Activated T-helper 17 cell treated with anti-CD3 and anti-CD28 coated beads, Interleukin-2, amount 50 U/mL, for 72 hours (primary cell): Measurements from ENCODE around the gene PAGE2B. TPM values are rescaled to one million over a fixed set of nuclear protein-coding genes. Genes with fewer than 3 reads are reported as not detected.
"Not testable (repeated sequence)": the region's sequence is repeated elsewhere in the genome, so short reads cannot be mapped to it uniquely, and the experiment has no call there.

Experiments
- ATAC-seq: fragments of 150-1000 bp; cut with Tn5 transposase; replicated peaks from 2 replicates; pipeline ENCODE4 v1.10.0; 2021; ENCODE audit warnings: mild to moderate bottlenecking, moderate library complexity
- H3K27ac Mint-ChIP-seq: one replicate; pipeline ENCODE4 v1.8.0; 2022; ENCODE audit warnings: mixed read lengths
- H3K27me3 Mint-ChIP-seq: one replicate; pipeline ENCODE4 v1.8.0; 2022; ENCODE audit warnings: mixed read lengths
- H3K36me3 Mint-ChIP-seq: one replicate; pipeline ENCODE4 v1.8.0; 2022; ENCODE audit warnings: low read depth, mild to moderate bottlenecking, mixed read lengths
- H3K4me1 Mint-ChIP-seq: one replicate; pipeline ENCODE4 v1.8.0; 2022; ENCODE audit warnings: mixed read lengths
- H3K4me3 Mint-ChIP-seq: one replicate; pipeline ENCODE4 v1.8.0; 2022; ENCODE audit warnings: mild to moderate bottlenecking, mixed read lengths
- H3K9me3 Mint-ChIP-seq: one replicate; pipeline ENCODE4 v1.8.0; 2022; ENCODE audit warnings: mixed read lengths
- total RNA-seq, 2 donors: library from RNA; stranded (reverse); gene quantifications; one replicate each; pipeline ENCODE4 v1.2.3, GENCODE V29; 2022

Gene PAGE2B
- 1 to 10 TPM; 1.1 to 4.7 TPM for total RNA-seq

- Mint-ChIP-seq H3K9me3 (no peaks in the 10 kb centered on the region), H3K36me3 (no peaks in the 10 kb centered on the region), H3K4me3 (no peak within 1 kb of the TSS), H3K27ac (no peak within 1 kb of the TSS), H3K27me3 (no peaks in the 10 kb centered on the region), H3K4me1 (no peaks in the 10 kb centered on the region)
- ATAC-seq = no peak
These were observed at the start of gene PAGE2B for GRCh38 chrX:55074851-55075467. Gene PAGE2B, plus strand, starts transcription at chrX:55075030. Its CDS starts 1,012 bp downstream, at chrX:55076042.

DNA sequence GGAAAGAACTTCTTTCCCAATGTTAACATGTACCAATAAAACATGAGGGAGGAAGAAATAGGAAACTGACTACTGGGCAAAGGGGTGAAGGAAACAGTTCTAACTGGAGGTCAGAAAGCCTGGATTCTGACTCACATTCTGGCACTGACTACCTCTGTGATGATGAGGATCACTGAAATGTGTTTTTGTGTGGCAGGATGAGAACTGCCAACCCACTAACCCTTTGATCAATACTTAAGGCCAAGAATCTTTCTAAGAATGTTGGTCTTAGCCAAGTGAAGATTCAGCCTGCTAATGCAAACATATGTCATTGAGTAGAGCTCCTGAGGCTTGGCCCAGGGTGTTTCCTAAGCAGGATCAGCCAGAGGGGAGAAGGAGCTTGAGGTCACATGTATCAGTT lies 48.7 kb upstream of the PAGE2B start:
- ATAC-seq = no peak
- Mint-ChIP-seq H3K27me3 (no peaks in the 10 kb centered on the region), H3K9me3 (no peaks in the 10 kb centered on the region), H3K4me3 (no peak overlapping the region), H3K27ac (no peak overlapping the region), H3K36me3 (no peaks in the 10 kb centered on the region), H3K4me1 (no peaks in the 10 kb centered on the region)

- Mint-ChIP-seq H3K9me3 (no peaks in the 10 kb centered on the region), H3K4me1 (no peaks in the 10 kb centered on the region), H3K27me3 (no peaks in the 10 kb centered on the region), H3K27ac (no peak overlapping the region), H3K36me3 (no peaks in the 10 kb centered on the region), H3K4me3 (no peak overlapping the region)
- no peak for ATAC-seq
These were observed 48.0 kb upstream of the PAGE2B start for GRCh38 chrX:55026840-55027239.

GRCh38 chrX:55028040-55028439 lies 46.8 kb upstream of the PAGE2B start:
- no peaks in the 10 kb centered on the region for H3K9me3 Mint-ChIP-seq

GRCh38 chrX:55028611-55029010 lies 46.2 kb upstream of the PAGE2B start:
- no peaks in the 10 kb centered on the region for H3K4me1 Mint-ChIP-seq
- no peaks in the 10 kb centered on the region for H3K9me3 Mint-ChIP-seq
- no peaks in the 10 kb centered on the region for H3K36me3 Mint-ChIP-seq
- ATAC-seq = no peak
- no peak overlapping the region for H3K27ac Mint-ChIP-seq
- no peaks in the 10 kb centered on the region for H3K27me3 Mint-ChIP-seq
- no peak overlapping the region for H3K4me3 Mint-ChIP-seq

More at GRCh38 chrX:55028040-55028439, 46.8 kb upstream of the PAGE2B start:
- H3K4me3 Mint-ChIP-seq = no peak overlapping the region
- H3K4me1 Mint-ChIP-seq = no peaks in the 10 kb centered on the region
- H3K36me3 Mint-ChIP-seq = no peaks in the 10 kb centered on the region
- no peaks in the 10 kb centered on the region for H3K27me3 Mint-ChIP-seq
- ATAC-seq = no peak
- H3K27ac Mint-ChIP-seq = no peak overlapping the region

- Mint-ChIP-seq H3K36me3 (no peaks in the 10 kb centered on the region), H3K4me3 (no peak overlapping the region), H3K4me1 (no peaks in the 10 kb centered on the region), H3K27ac (no peak overlapping the region), H3K27me3 (no peaks in the 10 kb centered on the region), H3K9me3 (no peaks in the 10 kb centered on the region)
- ATAC-seq = no peak
These were observed 45.5 kb upstream of the PAGE2B start for GRCh38 chrX:55029291-55029690.

DNA sequence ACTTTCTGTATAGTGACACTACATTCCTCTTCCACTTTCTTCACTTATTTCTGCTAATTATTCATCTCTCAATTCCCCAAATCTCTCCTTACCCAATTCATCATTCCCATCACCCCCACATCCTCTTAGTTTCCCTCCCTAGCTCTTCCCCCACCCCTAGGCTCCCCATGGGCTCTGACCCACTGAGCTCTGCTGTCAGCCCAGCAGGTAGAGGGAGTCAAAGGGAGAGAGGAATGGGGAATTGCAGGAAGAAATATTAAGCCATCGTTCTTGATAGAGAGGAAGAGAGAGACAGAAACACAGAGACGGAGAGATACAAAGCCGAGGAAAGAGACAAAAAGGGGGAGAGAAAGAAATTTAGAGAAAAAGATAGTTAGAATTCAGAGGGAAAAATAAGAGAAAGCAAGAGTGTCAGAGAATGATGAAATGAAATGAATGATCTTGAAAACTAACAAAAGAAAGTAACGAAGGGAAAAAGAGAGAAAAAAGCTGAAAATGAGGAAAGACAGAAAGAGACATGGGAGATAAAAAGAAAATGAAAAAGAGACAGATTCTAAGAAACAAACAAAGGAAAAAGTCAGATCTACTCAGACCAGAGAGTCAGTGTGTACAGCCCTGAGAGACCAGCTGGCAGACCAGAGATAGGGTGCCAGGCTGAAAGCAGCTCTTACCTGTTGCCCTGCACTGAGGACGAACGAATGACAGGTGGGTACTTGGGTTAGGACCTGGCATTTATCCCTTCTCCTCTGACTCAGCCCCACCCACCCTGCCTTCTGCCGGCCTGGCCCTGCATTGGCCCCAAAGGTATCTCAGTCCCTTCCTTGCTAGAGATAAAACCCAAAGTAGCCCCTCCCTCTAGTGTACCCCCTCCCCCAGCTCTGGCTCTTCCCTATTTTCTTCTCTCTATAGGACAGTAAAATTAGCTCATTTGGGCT lies 44.3 kb upstream of the PAGE2B start, which contains the start of gene ALAS2:
TSS of gene ALAS2 (minus strand) at position 707 of the 935 bp plus-strand sequence. CDS start 4,977 bp downstream, outside the sequence.
- no peaks in the 10 kb centered on the region for H3K9me3 Mint-ChIP-seq
- no peak for ATAC-seq
- H3K27me3 Mint-ChIP-seq = no peaks in the 10 kb centered on the region
- no peaks in the 10 kb centered on the region for H3K4me1 Mint-ChIP-seq
- no peak within 1 kb of the TSS for H3K27ac Mint-ChIP-seq
- no peaks in the 10 kb centered on the region for H3K36me3 Mint-ChIP-seq
- no peak within 1 kb of the TSS for H3K4me3 Mint-ChIP-seq

DNA sequence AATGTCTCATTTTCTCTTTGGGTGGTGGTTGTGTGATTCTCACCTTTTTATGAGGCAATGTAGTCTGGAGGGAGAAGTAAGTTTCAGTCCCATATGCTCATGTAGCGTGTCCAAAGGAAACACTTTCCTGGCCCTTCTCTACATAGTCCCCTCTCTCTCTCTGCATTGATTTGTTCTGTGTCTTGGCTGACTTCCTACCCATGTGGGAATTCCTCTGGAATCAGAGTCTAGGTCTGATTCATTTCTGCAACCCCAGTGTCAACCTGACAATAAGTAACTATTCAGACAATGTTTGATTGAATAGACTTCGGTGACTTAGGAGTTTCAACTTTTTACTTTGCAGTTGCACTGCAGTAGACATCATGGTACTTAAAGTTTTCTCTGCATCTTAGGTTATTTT lies 41.4 kb upstream of the PAGE2B start:
- H3K4me3 Mint-ChIP-seq = no peak overlapping the region
- H3K4me1 Mint-ChIP-seq = no peaks in the 10 kb centered on the region
- no peaks in the 10 kb centered on the region for H3K27me3 Mint-ChIP-seq
- ATAC-seq = no peak
- no peak overlapping the region for H3K27ac Mint-ChIP-seq
- H3K9me3 Mint-ChIP-seq = no peaks in the 10 kb centered on the region
- H3K36me3 Mint-ChIP-seq = no peaks in the 10 kb centered on the region

GRCh38 chrX:55039471-55039870 lies 35.4 kb upstream of the PAGE2B start:
- Mint-ChIP-seq H3K4me3 (no peak overlapping the region), H3K36me3 (no peaks in the 10 kb centered on the region), H3K27me3 (no peaks in the 10 kb centered on the region), H3K4me1 (no peaks in the 10 kb centered on the region), H3K27ac (no peak overlapping the region), H3K9me3 (no peaks in the 10 kb centered on the region)
- no peak for ATAC-seq

- Mint-ChIP-seq H3K27me3 (no peaks in the 10 kb centered on the region), H3K27ac (no peak overlapping the region), H3K4me1 (no peaks in the 10 kb centered on the region), H3K36me3 (no peaks in the 10 kb centered on the region), H3K4me3 (no peak overlapping the region), H3K9me3 (no peaks in the 10 kb centered on the region)
- no peak for ATAC-seq
These were observed 33.3 kb upstream of the PAGE2B start for GRCh38 chrX:55041514-55041913.

- not testable (repeated sequence) for ATAC-seq, H3K36me3 Mint-ChIP-seq, H3K27ac Mint-ChIP-seq, H3K9me3 Mint-ChIP-seq, H3K4me3 Mint-ChIP-seq, H3K27me3 Mint-ChIP-seq, H3K4me1 Mint-ChIP-seq
These were observed 24.2 kb upstream of the PAGE2B start for GRCh38 chrX:55050599-55050998.

DNA sequence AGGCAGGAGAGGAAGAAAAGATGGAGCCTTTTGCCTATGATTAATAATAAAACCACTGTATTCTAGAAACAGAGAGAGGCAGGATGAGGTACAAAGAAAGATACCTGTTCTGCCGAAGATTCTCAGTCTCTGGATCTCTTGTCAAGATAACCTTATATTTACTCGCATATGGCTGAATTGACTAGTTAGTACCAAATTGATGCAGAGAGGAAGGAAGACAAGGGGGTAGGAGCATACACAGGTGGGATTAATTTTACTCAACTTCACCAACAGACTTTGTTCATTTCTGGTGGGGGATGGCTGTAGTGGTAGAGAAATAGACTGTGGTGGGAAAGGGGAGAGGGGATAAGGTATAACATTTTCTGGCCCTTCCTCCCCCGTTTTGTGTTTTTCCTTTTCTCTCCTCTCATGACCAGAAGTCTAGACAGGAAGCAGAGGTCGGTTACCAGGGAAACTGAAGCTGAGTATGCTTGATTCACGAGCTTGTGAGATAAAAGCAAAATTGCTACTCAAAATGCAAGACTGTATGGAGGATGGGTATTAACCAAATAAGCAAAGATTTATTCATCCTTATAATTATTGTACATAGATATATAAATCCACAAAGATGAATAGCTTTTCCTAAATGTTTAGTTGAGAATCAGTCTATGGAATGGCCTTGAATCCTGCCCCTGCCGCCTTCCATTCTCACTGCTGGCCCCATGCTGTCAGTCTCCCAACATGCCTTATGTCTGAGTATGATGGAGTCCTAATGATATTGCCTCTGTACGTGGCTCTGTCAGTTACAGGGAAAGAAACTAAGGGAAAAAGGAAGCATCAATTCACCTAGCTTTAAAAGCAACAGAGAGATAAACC lies 17.8 kb upstream of the PAGE2B start:
- ATAC-seq = peak; percentile 82
- no peaks in the 10 kb centered on the region for H3K9me3 Mint-ChIP-seq

DNA sequence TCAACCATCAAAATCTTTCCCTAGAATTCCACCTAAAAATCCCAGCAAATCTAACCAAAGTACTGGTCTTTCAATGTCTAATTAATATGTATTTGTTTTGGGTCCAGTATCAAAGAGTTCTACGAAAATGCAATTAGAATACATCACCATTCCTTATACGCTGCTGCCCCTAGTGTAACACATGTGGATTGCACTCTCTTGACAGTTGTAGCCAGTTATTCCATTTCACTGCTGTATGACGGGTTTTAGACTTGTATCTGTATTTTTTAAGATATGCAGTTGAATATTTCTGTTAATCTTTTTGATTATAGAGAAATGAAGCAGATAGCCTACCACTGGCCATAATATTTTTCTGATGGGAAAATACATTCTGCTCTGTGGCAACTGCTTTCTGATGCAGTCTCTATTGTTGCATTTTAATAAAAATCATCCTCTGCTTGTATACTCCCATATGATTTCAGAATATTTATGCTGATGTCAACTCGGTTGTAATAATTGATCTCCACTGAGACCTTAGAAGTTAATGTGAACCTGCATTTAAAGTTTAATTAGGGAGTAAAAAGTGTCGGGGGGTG lies 17.1 kb upstream of the PAGE2B start:
- ATAC-seq = peak; percentile 66
- Mint-ChIP-seq H3K27me3 (no peaks in the 10 kb centered on the region), H3K9me3 (no peaks in the 10 kb centered on the region), H3K36me3 (no peaks in the 10 kb centered on the region), H3K4me3 (peak overlapping the region; percentile 82), H3K4me1 (peaks cover 14% of the 10 kb centered on the region), H3K27ac (peak overlapping the region; percentile 90)

More for the DNA sequence above, 17.8 kb upstream of the PAGE2B start:
- no peaks in the 10 kb centered on the region for H3K27me3 Mint-ChIP-seq
- H3K4me1 Mint-ChIP-seq = peaks cover 14% of the 10 kb centered on the region
- no peaks in the 10 kb centered on the region for H3K36me3 Mint-ChIP-seq
- peak overlapping the region; percentile 82 for H3K4me3 Mint-ChIP-seq
- H3K27ac Mint-ChIP-seq = peak overlapping the region; percentile 90

- H3K36me3 Mint-ChIP-seq, H3K27me3 Mint-ChIP-seq, H3K4me1 Mint-ChIP-seq, H3K27ac Mint-ChIP-seq, ATAC-seq, H3K4me3 Mint-ChIP-seq, H3K9me3 Mint-ChIP-seq: not testable (repeated sequence)
These were observed 7.7 kb upstream of the PAGE2B start for GRCh38 chrX:55067180-55067579.
